Measurements from ENCODE around the gene DUS2. TPM values are rescaled to one million over a fixed set of nuclear protein-coding genes. Genes with fewer than 3 reads are reported as not detected.

Gene DUS2
- total RNA-seq, 2 experiments from 2014 or later = 19.9 to 32.4 TPM

DNA sequence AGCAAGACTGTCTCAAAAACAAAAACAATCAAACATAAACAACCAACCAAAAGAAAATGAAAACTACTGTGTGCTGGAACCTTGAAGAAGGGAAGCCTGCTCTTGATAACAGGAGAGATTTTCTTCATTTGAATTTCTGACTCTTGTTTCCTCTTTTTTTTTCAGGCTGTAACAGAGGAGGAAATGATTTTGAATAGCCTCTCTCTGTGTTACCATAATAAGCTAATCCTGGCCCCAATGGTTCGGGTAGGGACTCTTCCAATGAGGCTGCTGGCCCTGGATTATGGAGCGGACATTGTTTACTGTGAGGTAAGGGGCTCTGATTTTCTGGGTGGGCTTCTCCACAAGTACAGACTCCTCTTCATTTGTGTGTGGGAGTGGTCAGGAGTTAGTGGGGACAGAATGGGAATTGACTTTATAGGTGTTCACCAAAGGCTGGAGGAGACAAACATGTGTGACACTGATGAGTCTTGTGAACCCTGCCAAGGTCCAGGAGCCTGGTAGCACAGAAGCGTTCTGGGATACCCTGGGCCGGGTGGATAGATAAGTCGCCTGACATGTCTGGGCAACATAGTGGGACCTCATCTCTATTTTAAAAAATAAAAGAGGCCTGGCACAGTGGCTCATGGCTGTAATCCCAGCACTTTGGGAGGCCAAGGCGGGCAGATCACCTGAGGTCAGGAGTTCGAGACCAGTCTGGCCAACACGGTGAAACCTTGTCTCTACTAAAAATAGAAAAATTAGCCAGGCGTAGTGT lies 14.9 kb downstream of the DUS2 start:
- Histone ChIP-seq H2AFZ (ENCODE audit: low read length) (peak overlapping the region; percentile 51; the same call in 1 of the 2 replicates), H3K9me2 (ENCODE audit: insufficient read depth, low read length) (no peaks in the 10 kb centered on the region), H3K4me2 (ENCODE audit: low read length) (peak overlapping the region; percentile 80), H3K4me3 (ENCODE audit: low read depth, low read length, poor library complexity, severe bottlenecking) (peak overlapping the region; percentile 58), H3K36me3 (ENCODE audit: insufficient read depth, low read length) (peaks cover 26% of the 10 kb centered on the region), H4K20me1 (ENCODE audit: insufficient read depth, low read length) (0 out of 2 replicates have a peak, but pooled peaks cover 4% of the 10 kb centered on the region), H3K9me3 (ENCODE audit: low read length) (no peaks in the 10 kb centered on the region), H3K4me1 (ENCODE audit: insufficient read depth, low read length, poor library complexity, severe bottlenecking) (peaks cover 39% of the 10 kb centered on the region), H3K27ac (ENCODE audit: low read depth, low read length, poor library complexity, severe bottlenecking) (peak overlapping the region; percentile 81), H3K79me2 (ENCODE audit: insufficient read depth, low read depth, low read length) (no peaks in the 10 kb centered on the region)
- POLR2A ChIA-PET = interaction anchor here (0.7 to 1.4 kb wide), 9 partner anchors 10 to 521 kb away, joined by 3 to 6 read pairs (median 3); partner anchors contain the start of genes DDX28 and DUS2
- intact Hi-C loops (cut with micrococcal nuclease; ENCODE audit: unreplicated experiment) = no loop called here
- no TSS peak for BruUV-seq (replicated peaks)
- peak; percentile 73 for DNase-seq (ENCODE audit: low spot score)
- CTCF ChIA-PET (ENCODE audit: unreplicated experiment) = interaction anchor here (0.6 to 1.3 kb wide), 2 partner anchors 15 to 215 kb away, joined by 3 read pairs; partner anchors contain the start of genes DDX28 and DUS2
- TF ChIP-seq EZH2phosphoT487 (IDR thresholded peaks at IDR 0.05; ENCODE audit: borderline replicate concordance, low read depth, low read length) (no peak), CTCF (conservative IDR thresholded peaks at IDR 0.05; ENCODE audit: low read length) (no peak)

DNA sequence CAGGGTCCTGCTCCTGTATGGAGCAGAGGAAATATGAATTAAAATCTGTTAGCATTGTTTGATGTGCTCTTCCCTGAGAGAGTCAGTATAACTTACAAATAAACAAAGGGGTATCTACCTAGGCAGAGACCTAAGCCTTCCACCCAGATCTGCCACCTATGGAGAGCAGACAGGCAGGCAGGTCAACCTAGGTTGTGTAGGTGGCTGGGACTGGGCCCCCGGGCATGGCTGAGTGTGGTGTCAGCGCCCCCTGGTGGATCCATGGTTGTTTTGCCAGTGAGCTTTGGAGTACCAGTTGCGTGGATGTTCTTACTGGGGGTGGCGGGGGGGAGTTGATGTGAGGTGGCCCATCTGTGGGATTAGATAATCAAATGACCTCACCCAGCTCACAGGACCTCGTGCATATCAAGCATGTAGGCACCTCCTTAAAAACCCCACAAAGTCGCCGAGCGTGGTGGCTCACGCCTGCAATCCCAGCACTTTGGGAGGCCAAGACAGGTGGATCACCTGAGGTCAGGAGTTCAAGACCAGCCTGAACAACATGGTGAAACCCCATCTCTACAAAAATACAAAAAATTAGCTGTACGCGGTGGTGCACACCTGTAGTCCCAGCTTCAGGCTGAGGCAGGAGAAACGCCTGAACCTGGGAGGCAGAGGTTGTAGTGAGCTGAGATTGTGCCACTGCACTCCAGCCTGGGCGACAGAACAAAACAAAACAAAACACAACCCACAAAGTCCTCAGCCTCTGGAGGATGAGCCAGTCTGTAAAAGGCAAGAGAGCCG lies 17.6 kb downstream of the DUS2 start:
- intact Hi-C loops (cut with micrococcal nuclease; ENCODE audit: unreplicated experiment) = loop anchor here (1.0 to 10.0 kb wide), 5 partner anchors 47 to 366 kb away; partner anchors contain the start of genes PSMB10 and SLC12A4
- CTCF ChIA-PET (ENCODE audit: unreplicated experiment) = interaction anchor here (0.6 to 1.1 kb wide), 8 partner anchors 11 to 450 kb away, joined by 3 to 5 read pairs (median 3); no protein-coding TSS in a partner anchor
- no peak overlapping the region for H3K27ac ChIP-seq (ENCODE audit: low read depth, low read length, poor library complexity, severe bottlenecking)

More for the DNA sequence above, 17.6 kb downstream of the DUS2 start:
- Histone ChIP-seq H3K4me3 (ENCODE audit: low read depth, low read length, poor library complexity, severe bottlenecking) (no peak overlapping the region), H3K9me3 (ENCODE audit: low read length) (no peaks in the 10 kb centered on the region), H3K4me2 (ENCODE audit: low read length) (no peak overlapping the region), H3K4me1 (ENCODE audit: insufficient read depth, low read length, poor library complexity, severe bottlenecking) (peaks cover 39% of the 10 kb centered on the region), H2AFZ (ENCODE audit: low read length) (no peak overlapping the region), H4K20me1 (ENCODE audit: insufficient read depth, low read length) (0 out of 2 replicates have a peak, but pooled peaks cover 4% of the 10 kb centered on the region), H3K79me2 (ENCODE audit: insufficient read depth, low read depth, low read length) (no peaks in the 10 kb centered on the region), H3K36me3 (ENCODE audit: insufficient read depth, low read length) (peaks cover 31% of the 10 kb centered on the region), H3K9me2 (ENCODE audit: insufficient read depth, low read length) (no peaks in the 10 kb centered on the region)
- POLR2A ChIA-PET = interaction anchor here (0.6 to 1.6 kb wide), 9 partner anchors 14 to 321 kb away, joined by 3 to 7 read pairs (median 4); partner anchors contain the start of genes DDX28 and DUS2
- peak; percentile 88 for DNase-seq (ENCODE audit: low spot score)
- BruUV-seq (replicated peaks) = no TSS peak
- TF ChIP-seq EZH2phosphoT487 (IDR thresholded peaks at IDR 0.05; ENCODE audit: borderline replicate concordance, low read depth, low read length) = no peak
- peak; percentile 97 for TF ChIP-seq CTCF (conservative IDR thresholded peaks at IDR 0.05; ENCODE audit: low read length)

All from OCI-LY7 (cell line).